Measurements from ENCODE around the gene TFF1.

Gene TFF1

DNA sequence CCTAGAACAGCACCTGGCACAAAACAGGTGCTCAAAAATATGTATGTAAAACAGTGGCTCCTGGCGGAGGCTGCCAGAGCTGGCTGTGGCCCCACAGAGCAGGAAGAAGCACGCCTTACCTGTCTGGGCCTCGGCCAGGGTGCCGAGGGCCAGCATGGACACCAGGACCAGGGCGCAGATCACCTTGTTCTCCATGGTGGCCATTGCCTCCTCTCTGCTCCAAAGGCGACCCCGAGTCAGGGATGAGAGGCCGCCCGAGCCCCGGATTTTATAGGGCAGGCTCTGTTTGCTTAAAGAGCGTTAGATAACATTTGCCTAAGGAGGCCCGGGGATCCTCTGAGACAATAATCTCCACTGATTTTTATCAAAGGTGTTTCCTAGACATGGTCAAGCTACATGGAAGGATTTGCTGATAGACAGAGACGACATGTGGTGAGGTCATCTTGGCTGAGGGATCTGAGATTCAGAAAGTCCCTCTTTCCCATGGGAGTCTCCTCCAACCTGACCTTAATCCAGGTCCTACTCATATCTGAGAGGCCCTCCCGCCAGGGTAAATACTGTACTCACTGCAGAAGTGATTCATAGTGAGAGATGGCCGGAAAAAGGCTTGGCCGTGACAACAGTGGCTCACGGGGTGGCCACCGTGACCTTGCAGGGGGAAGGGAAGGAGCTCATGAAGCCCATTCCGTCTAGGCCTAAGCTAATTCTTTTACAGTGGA, at the start of gene TFF1:
TFF1 (minus strand) TSS at position 244 of the 719 bp plus-strand sequence; CDS start at position 204, 40 bp downstream.
- no peak within 1 kb of the TSS for H3K27ac ChIP-seq
- TF ChIP-seq, protein P1, sequence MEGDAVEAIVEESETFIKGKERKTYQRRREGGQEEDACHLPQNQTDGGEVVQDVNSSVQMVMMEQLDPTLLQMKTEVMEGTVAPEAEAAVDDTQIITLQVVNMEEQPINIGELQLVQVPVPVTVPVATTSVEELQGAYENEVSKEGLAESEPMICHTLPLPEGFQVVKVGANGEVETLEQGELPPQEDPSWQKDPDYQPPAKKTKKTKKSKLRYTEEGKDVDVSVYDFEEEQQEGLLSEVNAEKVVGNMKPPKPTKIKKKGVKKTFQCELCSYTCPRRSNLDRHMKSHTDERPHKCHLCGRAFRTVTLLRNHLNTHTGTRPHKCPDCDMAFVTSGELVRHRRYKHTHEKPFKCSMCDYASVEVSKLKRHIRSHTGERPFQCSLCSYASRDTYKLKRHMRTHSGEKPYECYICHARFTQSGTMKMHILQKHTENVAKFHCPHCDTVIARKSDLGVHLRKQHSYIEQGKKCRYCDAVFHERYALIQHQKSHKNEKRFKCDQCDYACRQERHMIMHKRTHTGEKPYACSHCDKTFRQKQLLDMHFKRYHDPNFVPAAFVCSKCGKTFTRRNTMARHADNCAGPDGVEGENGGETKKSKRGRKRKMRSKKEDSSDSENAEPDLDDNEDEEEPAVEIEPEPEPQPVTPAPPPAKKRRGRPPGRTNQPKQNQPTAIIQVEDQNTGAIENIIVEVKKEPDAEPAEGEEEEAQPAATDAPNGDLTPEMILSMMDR (IDR thresholded peaks at IDR 0.05) = no peak
- TF ChIP-seq ZFX (IDR thresholded peaks at IDR 0.05; ENCODE audit: borderline replicate concordance) = no peak

DNA sequence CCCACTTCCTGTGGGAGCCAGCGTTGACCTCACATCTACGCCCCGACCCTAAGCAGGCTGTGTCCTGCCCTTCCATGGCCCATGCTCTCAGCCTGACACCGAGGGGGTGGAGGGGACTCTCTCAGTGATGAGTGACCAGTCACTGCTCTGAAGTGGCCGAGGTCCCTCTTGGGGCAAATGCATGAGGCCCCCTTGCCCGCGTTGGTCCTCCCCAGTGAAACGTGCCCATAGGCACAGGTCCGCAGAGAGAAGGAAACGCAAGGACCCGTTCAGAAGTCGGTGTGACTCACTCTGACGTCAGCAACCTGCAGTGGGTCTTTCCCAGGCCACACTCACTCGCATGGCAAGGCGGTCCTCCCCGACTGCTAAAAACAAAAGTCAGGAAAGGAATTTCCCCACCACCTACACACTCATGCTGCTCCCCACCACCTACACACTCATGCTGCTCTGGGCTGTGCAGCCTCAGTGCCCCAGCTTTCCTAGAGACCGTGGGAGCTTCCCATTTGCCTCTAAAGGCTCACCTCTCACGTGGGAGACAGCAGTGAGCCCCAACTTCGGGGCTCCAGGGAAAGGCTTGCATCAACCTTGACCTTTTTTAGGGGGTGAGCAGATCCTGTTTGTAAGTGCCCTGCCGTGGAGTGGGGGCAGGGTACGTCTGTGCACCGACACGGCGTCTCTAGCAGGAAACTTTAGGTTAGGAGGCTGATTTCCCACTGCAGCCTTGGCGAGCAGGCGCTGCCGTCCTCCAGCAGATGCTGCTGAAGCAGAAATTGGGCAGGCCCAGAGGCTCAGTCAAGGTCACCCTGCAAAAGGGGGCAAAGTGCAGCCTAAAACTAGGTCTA, 48.8 kb upstream of the TFF1 start:
- H3K27ac ChIP-seq = no peak overlapping the region
- TF ChIP-seq ZFX (IDR thresholded peaks at IDR 0.05; ENCODE audit: borderline replicate concordance) = no peak
- TF ChIP-seq, protein P1 (IDR thresholded peaks at IDR 0.05) = no peak

DNA sequence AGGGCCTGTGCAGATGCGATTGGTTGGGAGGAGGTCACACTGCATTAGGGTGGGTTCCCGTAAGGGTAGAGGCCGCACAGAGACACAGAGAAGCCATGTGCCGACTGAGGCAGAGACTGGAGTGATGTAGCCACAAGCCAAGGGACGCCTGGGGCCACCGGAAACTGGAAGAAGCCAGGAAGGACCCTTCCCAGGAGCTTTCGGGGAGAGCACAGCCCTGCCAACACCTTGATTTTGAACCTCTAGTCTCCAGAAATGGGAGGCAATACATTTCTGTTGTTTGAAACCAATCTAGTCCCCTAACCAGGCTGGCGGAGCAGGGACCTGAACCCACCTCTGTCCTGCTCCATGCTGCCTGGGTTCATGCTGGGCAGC, 48.2 kb upstream of the TFF1 start:
- TF ChIP-seq, protein P1 (IDR thresholded peaks at IDR 0.05) = no peak
- TF ChIP-seq ZFX (IDR thresholded peaks at IDR 0.05; ENCODE audit: borderline replicate concordance) = no peak
- H3K27ac ChIP-seq = no peak overlapping the region

DNA sequence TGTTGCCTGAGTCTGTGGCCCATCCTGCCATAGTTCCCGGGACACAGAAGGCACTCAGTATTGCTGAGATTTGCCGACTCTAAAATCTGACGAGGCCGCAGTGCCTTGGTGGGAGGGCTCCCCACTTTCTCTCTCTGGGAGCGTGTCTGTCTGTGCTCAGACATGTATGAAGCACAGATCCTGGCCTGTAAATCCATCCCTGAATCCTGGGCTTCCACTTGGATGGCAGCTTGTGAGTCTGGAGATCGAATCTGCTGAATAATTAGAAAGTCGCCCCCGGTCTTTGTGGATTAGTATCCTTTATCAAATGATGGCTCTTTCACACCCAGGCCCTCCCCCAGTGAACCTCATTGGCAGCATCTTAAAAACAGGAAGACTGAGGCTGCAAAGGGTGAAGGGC, 47.7 kb upstream of the TFF1 start:
- H3K27ac ChIP-seq = no peak overlapping the region
- TF ChIP-seq, protein P1 (IDR thresholded peaks at IDR 0.05) = no peak
- no peak for TF ChIP-seq ZFX (IDR thresholded peaks at IDR 0.05; ENCODE audit: borderline replicate concordance)

DNA sequence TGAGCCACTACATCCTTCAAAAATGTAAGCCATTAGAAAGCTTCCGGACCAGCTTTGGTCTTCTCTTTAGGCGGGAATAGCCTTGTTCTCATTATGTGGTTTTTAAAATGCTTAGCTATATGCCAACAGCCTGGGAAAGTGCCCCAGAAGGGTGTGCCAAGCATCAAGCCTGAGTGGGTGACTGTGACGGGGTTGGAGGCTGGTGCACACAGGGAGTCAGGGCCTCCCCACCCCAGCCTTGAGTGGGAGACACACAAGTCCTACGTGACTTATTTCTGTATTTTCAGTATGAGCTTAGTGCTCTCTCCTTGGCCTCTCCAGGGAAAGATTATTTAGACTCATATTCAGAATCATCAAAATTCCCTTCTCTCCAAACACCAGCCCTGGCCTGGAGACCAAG, 47.2 kb upstream of the TFF1 start:
- no peak overlapping the region for H3K27ac ChIP-seq
- TF ChIP-seq, protein P1 (IDR thresholded peaks at IDR 0.05) = no peak
- TF ChIP-seq ZFX (IDR thresholded peaks at IDR 0.05; ENCODE audit: borderline replicate concordance) = no peak

DNA sequence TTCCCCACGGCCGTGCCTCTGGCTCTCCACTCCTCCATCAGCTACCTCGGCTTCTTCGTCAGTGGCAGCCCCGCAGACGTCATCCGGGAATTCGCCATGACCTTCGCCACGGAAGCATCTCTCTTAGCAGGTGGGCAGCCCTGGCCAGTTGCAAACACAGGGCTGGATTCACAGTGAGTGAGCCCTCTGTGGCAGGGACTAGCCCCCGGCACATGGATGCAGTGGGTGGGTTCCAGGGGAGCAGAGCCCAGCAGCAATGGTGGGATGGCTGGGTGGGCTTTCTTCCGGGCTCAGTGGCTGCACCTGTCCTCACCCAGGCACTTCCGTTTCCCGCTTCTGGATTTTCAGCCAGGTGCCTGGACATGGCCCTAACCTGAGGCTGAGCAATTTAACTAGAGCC, 46.8 kb upstream of the TFF1 start:
- TF ChIP-seq, protein P1 (IDR thresholded peaks at IDR 0.05) = no peak
- TF ChIP-seq ZFX (IDR thresholded peaks at IDR 0.05; ENCODE audit: borderline replicate concordance) = no peak
- no peak overlapping the region for H3K27ac ChIP-seq

DNA sequence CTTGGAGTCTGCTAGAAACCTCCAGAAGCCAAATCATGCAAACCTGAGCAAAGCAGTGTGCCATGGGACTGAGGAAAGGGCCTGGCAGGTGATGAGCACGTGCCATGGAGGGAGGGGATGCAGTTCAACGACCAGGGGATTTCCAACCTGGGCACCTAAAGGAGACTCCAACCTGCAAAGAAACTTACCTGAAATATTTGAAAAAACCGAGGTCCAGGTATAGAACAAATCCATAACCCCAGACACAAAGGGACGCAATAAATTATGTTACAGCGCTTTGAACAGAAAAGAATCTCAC, 46.2 kb upstream of the TFF1 start:
- no peak overlapping the region for H3K27ac ChIP-seq
- TF ChIP-seq, protein P1 (IDR thresholded peaks at IDR 0.05) = no peak
- no peak for TF ChIP-seq ZFX (IDR thresholded peaks at IDR 0.05; ENCODE audit: borderline replicate concordance)

Data from 22Rv1 (cell line).